OCI-LY3 (cell line): ENCODE measurements around the gene XPOT.

Experiments
- EZH2phosphoT487 ChIP-seq: fragments of 200-600 bp; shearing (Covaris generic); IDR thresholded peaks from 2 replicates; pipeline ENCODE4 v1.6.1; 2018; ENCODE audit warnings: antibody characterized with exemption, mixed run types, low read depth
- TF ChIP-seq, protein P1 (sequence below): fragments of 200-600, 300-600 bp; sonication (generic); IDR thresholded peaks from 2 replicates; pipeline ENCODE4 v1.5.1; 2014; ENCODE audit warnings: antibody characterized with exemption, low read length, low read depth

GRCh38 chr12:64466178-64466577 is 62.0 kb downstream of the XPOT start:
- TF ChIP-seq, protein P1, sequence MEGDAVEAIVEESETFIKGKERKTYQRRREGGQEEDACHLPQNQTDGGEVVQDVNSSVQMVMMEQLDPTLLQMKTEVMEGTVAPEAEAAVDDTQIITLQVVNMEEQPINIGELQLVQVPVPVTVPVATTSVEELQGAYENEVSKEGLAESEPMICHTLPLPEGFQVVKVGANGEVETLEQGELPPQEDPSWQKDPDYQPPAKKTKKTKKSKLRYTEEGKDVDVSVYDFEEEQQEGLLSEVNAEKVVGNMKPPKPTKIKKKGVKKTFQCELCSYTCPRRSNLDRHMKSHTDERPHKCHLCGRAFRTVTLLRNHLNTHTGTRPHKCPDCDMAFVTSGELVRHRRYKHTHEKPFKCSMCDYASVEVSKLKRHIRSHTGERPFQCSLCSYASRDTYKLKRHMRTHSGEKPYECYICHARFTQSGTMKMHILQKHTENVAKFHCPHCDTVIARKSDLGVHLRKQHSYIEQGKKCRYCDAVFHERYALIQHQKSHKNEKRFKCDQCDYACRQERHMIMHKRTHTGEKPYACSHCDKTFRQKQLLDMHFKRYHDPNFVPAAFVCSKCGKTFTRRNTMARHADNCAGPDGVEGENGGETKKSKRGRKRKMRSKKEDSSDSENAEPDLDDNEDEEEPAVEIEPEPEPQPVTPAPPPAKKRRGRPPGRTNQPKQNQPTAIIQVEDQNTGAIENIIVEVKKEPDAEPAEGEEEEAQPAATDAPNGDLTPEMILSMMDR, result no peak
- no peak for TF ChIP-seq EZH2phosphoT487
